NCI-H146 treated with DMSO at 0.1 percent for 48 hours (cell line): ENCODE data around the gene CT45A1.
"Not testable (repeated sequence)": the region's sequence is repeated elsewhere in the genome, so short reads cannot be mapped to it uniquely, and the experiment has no call there.

Experiments
- DNase-seq: peaks from one replicate; lab custom pipeline; 2025; ENCODE audit not compliant: unreplicated experiment; lab: John Stamatoyannopoulos, UW

CT45A1 gene

GRCh38 chrX:135713183-135713689 is at the start of gene CT45A1:
Gene CT45A1 (plus strand): TSS chrX:135713639. CDS start chrX:135718941, 5,302 bp downstream.
- DNase-seq: not testable (repeated sequence)

- DNase-seq: not testable (repeated sequence)
Observed at GRCh38 chrX:135672979-135673378, 40.5 kb upstream of the CT45A1 start.

DNA sequence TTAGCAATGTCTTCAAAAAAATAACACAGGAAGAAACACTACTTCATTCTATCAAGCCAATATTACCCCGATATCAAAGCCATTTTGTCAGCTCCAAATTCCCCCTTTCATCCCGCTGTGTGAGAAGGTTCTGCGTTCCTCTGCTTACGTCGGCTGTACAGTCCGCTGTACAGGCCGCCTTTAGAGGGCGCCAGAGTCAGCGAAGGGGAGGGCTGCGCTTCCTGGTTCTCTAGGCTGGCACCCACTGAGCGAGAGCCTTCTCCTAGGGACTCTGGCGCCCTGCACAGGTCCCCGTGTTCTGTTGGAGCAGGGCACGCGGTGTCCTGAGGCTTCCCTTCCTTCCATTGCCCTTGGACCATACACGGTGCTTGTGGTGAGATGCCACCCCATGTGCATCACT is 25.3 kb upstream of the CT45A1 start:
- DNase-seq: no peak

DNA sequence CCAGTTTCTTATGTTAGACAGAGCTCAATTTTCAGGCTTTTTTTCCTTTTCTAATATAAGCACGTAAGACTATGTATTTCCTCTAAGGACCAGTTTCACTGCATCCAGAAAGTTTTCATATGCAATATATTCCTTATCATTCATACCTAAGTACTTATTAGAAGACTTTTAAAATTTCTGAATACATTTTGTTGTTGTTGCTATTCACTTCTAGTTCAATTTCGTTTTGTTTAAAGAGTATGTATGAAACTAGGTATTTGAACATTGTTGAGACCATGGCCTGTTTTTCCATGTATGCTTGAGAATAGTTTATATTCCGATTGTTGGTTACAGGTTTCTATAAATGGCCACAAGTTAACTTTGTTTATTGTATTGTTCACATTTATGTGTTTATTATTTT is 18.0 kb upstream of the CT45A1 start:
- no peak for DNase-seq

DNA sequence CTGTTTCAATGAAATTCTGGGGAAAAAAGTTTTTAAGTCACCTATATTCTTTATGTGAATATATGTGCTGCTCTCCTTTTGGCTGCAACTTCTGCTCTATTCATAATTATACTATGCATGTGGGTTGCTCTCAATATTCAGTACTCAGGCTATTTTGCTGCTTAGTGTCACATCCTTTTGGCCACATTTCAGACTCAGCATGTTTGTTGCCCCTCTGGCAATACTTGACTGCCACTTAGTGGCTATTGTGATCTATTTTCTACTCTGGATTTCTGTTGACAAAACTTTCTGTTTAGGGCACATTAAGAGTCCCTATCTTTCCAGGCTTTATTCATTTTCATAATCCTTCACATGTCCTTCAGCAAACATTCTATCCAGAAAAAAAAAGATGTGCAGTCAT is 15.8 kb upstream of the CT45A1 start:
- DNase-seq: no peak

DNA sequence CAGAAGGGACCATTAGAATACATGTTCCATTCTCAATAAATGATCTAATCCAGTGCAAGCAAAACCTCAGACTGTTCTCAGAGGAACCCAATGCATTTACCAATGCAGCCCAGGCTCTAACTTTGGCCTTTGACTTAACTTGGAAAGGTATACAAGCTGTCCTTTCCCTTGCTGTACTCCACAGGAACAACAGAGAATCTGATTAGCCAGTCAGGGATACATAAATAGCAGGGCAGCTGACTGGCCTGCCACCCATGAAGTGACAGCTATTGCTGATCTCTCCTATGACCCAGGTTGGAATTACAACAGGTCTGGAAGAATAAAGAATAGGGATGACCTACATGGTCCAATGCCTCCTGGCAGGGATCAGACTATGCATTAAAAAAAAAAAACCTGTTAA is 14.5 kb upstream of the CT45A1 start:
- no peak for DNase-seq

DNA sequence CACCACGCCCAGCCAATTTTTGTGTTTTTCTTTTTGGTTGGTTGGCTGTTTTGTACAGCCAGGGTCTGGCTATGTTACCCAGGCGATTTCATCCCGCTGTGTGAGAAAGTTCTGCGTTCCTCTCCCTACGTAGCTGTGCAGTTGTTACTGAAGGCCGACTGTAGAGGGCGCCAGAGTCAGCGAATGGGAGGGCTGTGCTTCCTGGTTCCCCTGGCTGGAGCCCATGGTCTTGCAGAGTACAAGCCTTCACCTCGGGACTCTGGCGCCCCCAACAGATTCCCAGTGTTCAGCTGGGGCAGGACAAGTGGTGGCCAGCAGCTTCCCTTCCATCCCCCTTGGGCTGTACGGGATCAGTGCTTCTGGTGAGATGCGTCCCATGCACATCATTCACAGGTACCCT is 5.6 kb upstream of the CT45A1 start:
- DNase-seq: no peak

GRCh38 chrX:135713795-135714194 is 356 bp downstream of the CT45A1 start:
- DNase-seq: no peak

GRCh38 chrX:135734666-135735065 is 21.2 kb downstream of the CT45A1 start:
- DNase-seq: not testable (repeated sequence)

- no peak for DNase-seq
Observed at GRCh38 chrX:135737366-135738071, 24.1 kb downstream of the CT45A1 start.

- DNase-seq: no peak
Observed at GRCh38 chrX:135740681-135741149, 27.3 kb downstream of the CT45A1 start.

DNA sequence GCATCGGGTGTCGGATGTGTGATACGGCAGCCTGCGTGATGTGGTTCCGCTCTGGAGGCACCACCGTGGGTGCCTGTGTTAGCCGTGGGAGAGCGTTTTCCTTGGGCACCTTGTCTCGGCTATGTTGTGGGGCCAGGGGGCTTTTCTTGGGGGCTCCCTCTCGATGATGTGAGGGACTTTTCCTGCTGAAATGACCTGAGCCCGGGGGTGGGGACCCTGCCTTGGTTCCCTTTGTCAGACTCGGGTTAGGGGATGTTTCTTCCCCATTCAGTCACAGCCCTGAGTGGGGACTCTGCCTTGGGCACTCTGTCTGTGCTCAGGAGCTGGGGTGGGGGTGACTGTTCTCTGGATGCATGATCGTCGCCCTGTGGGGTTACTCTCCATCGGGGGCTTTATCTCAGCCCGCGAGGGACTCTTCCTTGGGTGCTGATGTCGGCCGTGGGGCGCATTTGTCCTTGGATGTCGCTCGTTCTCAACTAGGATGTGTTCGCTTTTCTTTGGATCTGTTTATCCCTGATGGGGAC is 27.8 kb downstream of the CT45A1 start:
- no peak for DNase-seq

DNA sequence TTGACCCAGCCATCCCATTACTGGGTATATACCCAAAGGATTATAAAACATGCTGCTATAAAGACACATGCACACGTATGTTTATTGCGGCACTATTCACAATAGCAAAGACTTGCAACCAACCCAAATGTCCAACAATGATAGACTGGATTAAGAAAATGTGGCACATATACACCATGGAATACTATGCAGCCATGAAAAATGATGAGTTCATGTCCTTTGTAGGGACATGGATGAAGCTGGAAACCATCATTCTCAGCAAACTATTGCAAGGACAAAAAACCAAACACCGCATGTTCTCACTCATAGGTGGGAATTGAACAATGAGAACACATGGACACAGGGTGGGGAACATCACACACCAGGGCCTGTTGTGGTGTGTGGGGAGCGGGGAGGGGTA is 31.3 kb downstream of the CT45A1 start:
- DNase-seq: not testable (repeated sequence)

- DNase-seq: not testable (repeated sequence)
Observed at GRCh38 chrX:135768091-135768490, 54.7 kb downstream of the CT45A1 start, which contains the start of gene CT45A3. Gene CT45A3 (minus strand): TSS chrX:135768191. CDS start chrX:135764444, 3,747 bp downstream.
